H9 (cell line): ENCODE results near the gene LINGO1. TPM values are rescaled to one million over a fixed set of nuclear protein-coding genes. Genes with fewer than 3 reads are reported as not detected.

Source experiments
- DNase-seq: peaks from one replicate; pipeline ENCODE4 v3.0.0-alpha.2; 2017
- H2AFZ ChIP-seq: one replicate; pipeline ENCODE4 v1.6.1; 2013; ENCODE audit warnings: mild to moderate bottlenecking, low read length, control low read depth, moderate library complexity
- H2AK5ac ChIP-seq: 2 replicates; pipeline ENCODE4 v1.6.1; 2013; ENCODE audit warnings: low read length, control low read depth, mixed read lengths; ENCODE audit not compliant: insufficient read length
- H2BK120ac ChIP-seq: one replicate; pipeline ENCODE4 v1.6.1; 2013; ENCODE audit warnings: low read depth, mild to moderate bottlenecking, low read length, control low read depth, inconsistent platforms; ENCODE audit not compliant: poor library complexity, severe bottlenecking
- H2BK12ac ChIP-seq: 2 replicates; pipeline ENCODE4 v1.6.1; 2013; ENCODE audit warnings: low read length, control low read depth, mixed read lengths, low read depth; ENCODE audit not compliant: insufficient read length
- H2BK15ac ChIP-seq: 2 replicates; pipeline ENCODE4 v1.6.1; 2013; ENCODE audit warnings: low read depth, low read length, control low read depth
- H2BK20ac ChIP-seq: one replicate; pipeline ENCODE4 v1.6.1; 2013; ENCODE audit warnings: low read depth, mild to moderate bottlenecking, low read length, control low read depth, inconsistent platforms; ENCODE audit not compliant: poor library complexity, severe bottlenecking
- H2BK5ac ChIP-seq: 2 replicates; pipeline ENCODE4 v1.6.1; 2013; ENCODE audit warnings: low read length, control low read depth, mixed read lengths; ENCODE audit not compliant: insufficient read length
- H3K14ac ChIP-seq: 2 replicates; pipeline ENCODE4 v1.6.1; 2013; ENCODE audit warnings: low read length, control low read depth; ENCODE audit not compliant: insufficient read depth
- H3K18ac ChIP-seq: 2 replicates; pipeline ENCODE4 v1.6.1; 2013; ENCODE audit warnings: low read depth, mild to moderate bottlenecking, mixed read lengths, low read length, control low read depth; ENCODE audit not compliant: insufficient read length
- H3K23ac ChIP-seq: 2 replicates; pipeline ENCODE4 v1.6.1; 2013; ENCODE audit warnings: low read length, control low read depth, mixed read lengths, low read depth; ENCODE audit not compliant: insufficient read length
- H3K23me2 ChIP-seq: 2 replicates; pipeline ENCODE4 v1.6.1; 2013; ENCODE audit warnings: low read depth, mild to moderate bottlenecking, mixed read lengths, low read length, control low read depth; ENCODE audit not compliant: insufficient read length, poor library complexity, severe bottlenecking
- H3K27ac ChIP-seq: 2 replicates; pipeline ENCODE4 v1.5.1; 2013; ENCODE audit warnings: low read length, control low read depth, mixed read lengths, low read depth; ENCODE audit not compliant: insufficient read length
- H3K27me3 ChIP-seq: 2 replicates; pipeline ENCODE4 v1.6.1; 2013; ENCODE audit warnings: low read length, control low read depth, inconsistent platforms; ENCODE audit not compliant: insufficient read depth
- H3K4ac ChIP-seq: 2 replicates; pipeline ENCODE4 v1.6.1; 2013; ENCODE audit warnings: low read depth, mild to moderate bottlenecking, control low read depth, inconsistent platforms, low read length, moderate library complexity
- H3K4me1 ChIP-seq: 2 replicates; pipeline ENCODE4 v1.6.1; 2013; ENCODE audit warnings: low read length, control low read depth, inconsistent platforms; ENCODE audit not compliant: insufficient read depth
- H3K4me2 ChIP-seq: 2 replicates; pipeline ENCODE4 v1.6.1; 2013; ENCODE audit warnings: low read length, control low read depth, mixed read lengths; ENCODE audit not compliant: insufficient read length, insufficient read depth
- H3K56ac ChIP-seq: 2 replicates; pipeline ENCODE4 v1.6.1; 2013; ENCODE audit warnings: low read depth, mild to moderate bottlenecking, mixed read lengths, low read length, control low read depth; ENCODE audit not compliant: insufficient read length
- H3K79me1 ChIP-seq: 2 replicates; pipeline ENCODE4 v1.6.1; 2013; ENCODE audit warnings: low read depth, mild to moderate bottlenecking, moderate library complexity, low read length, control low read depth, inconsistent platforms; ENCODE audit not compliant: insufficient read depth, poor library complexity, severe bottlenecking
- H3K79me2 ChIP-seq: 2 replicates; pipeline ENCODE4 v1.6.1; 2013; ENCODE audit warnings: low read length, control low read depth, inconsistent platforms; ENCODE audit not compliant: insufficient read depth
- H3K9ac ChIP-seq: 2 replicates; pipeline ENCODE4 v1.6.1; 2013; ENCODE audit warnings: low read length, control low read depth, mixed read lengths; ENCODE audit not compliant: insufficient read length; ENCODE audit errors: extremely low read depth
- H3K9me3 ChIP-seq: one replicate; pipeline ENCODE4 v1.6.1; 2013; ENCODE audit warnings: low read depth, low read length, inconsistent platforms; ENCODE audit not compliant: control insufficient read depth
- H3T11ph ChIP-seq: one replicate; pipeline ENCODE4 v1.6.1; 2013; ENCODE audit warnings: mild to moderate bottlenecking, low read length, control low read depth, inconsistent platforms
- H4K20me1 ChIP-seq: one replicate; pipeline ENCODE4 v1.6.1; 2013; ENCODE audit not compliant: control insufficient read depth, insufficient read length, insufficient read depth
- H4K5ac ChIP-seq: 2 replicates; pipeline ENCODE4 v1.6.1; 2013; ENCODE audit warnings: low read depth, mild to moderate bottlenecking, mixed read lengths, low read length, control low read depth; ENCODE audit not compliant: insufficient read length
- H4K8ac ChIP-seq: replicated peaks from 2 replicates; pipeline ENCODE4 v1.6.1; 2013; ENCODE audit warnings: low read length, control low read depth, mixed read lengths, low read depth; ENCODE audit not compliant: insufficient read length
- H4K91ac ChIP-seq: 2 replicates; pipeline ENCODE4 v1.6.1; 2013; ENCODE audit warnings: low read depth, mild to moderate bottlenecking, moderate library complexity, mixed read lengths, low read length, control low read depth; ENCODE audit not compliant: insufficient read length
- H3K27ac Mint-ChIP-seq, 3 experiments: 2 replicates in 2 of 3; 3 replicates in 1 of 3; pipeline ENCODE4 v1.8.0; 2020 to 2021; ENCODE audit warnings: mixed read lengths in 3 of 3, mild to moderate bottlenecking in 1 of 3, moderate library complexity in 1 of 3
- H3K27me3 Mint-ChIP-seq: 2 replicates; pipeline ENCODE4 v1.8.0; 2021; ENCODE audit warnings: low read depth, mild to moderate bottlenecking, moderate library complexity, mixed read lengths
- H3K36me3 Mint-ChIP-seq, 3 experiments: 2 replicates in 2 of 3; 3 replicates in 1 of 3; pipeline ENCODE4 v1.8.0; 2020 to 2021; ENCODE audit warnings: low read depth in 3 of 3, mixed read lengths in 3 of 3; ENCODE audit not compliant: insufficient read depth in 1 of 3
- H3K4me1 Mint-ChIP-seq, 2 experiments: 2 replicates each; pipeline ENCODE4 v1.8.0; 2020; ENCODE audit warnings: mixed read lengths in 2 of 2
- H3K4me3 Mint-ChIP-seq, 2 experiments: 2 replicates in 1 of 2; 3 replicates in 1 of 2; pipeline ENCODE4 v1.8.0; 2020 to 2021; ENCODE audit warnings: mild to moderate bottlenecking in 2 of 2, mixed read lengths in 2 of 2, moderate library complexity in 1 of 2
- H3K9me3 Mint-ChIP-seq, 2 experiments: 2 replicates in 1 of 2; 3 replicates in 1 of 2; pipeline ENCODE4 v1.8.0; 2020; ENCODE audit warnings: mild to moderate bottlenecking in 2 of 2, mixed read lengths in 2 of 2, moderate library complexity in 1 of 2
- WGBS: extraction: QIAGEN DNeasy Blood & Tissue Kit; methylation state at CpG from one replicate; pipeline ENCODE4 v1.1.7; 2013; ENCODE audit warnings: missing lambda C conversion rate, low lambda C conversion rate, mixed read lengths; ENCODE audit not compliant: insufficient read length; ENCODE audit errors: extremely low coverage; 5-methylcytosine and 5-hydroxymethylcytosine counted together
- total RNA-seq: library from RNA; stranded (reverse); gene quantifications from 2 replicates; pipeline ENCODE4 v1.2.1, GENCODE V29; 2021
- TF ChIP-seq, protein P1 (sequence below): fragments of 200-600 bp; sonication (generic); conservative IDR thresholded peaks from 3 replicates; pipeline ENCODE4 v1.8.0; 2021; ENCODE audit warnings: antibody characterized with exemption, mild to moderate bottlenecking

The LINGO1 gene
- total RNA-seq, 1 experiment from 2014 or later: 41.6 TPM

- Histone ChIP-seq H3K56ac (no peak overlapping the region), H3K23ac (no peak overlapping the region), H4K91ac (no peak overlapping the region), H3K27ac (no peak overlapping the region), H3K4me2 (no peak overlapping the region), H3K9me3 (no peaks in the 10 kb centered on the region), H3T11ph (no peak overlapping the region), H2BK15ac (no peak overlapping the region), H4K8ac (no peak overlapping the region), H3K14ac (no peak overlapping the region), H2BK5ac (no peak overlapping the region), H3K27me3 (no peaks in the 10 kb centered on the region), H2BK20ac (no peak overlapping the region), H4K5ac (no peak overlapping the region), H3K23me2 (no peaks in the 10 kb centered on the region), H3K79me2 (no peaks in the 10 kb centered on the region), H2AFZ (no peak overlapping the region), H2BK12ac (no peak overlapping the region), H3K18ac (no peak overlapping the region), H2AK5ac (no peak overlapping the region), H3K79me1 (no peaks in the 10 kb centered on the region), H4K20me1 (no peaks in the 10 kb centered on the region), H3K4ac (no peak overlapping the region), H3K4me1 (no peaks in the 10 kb centered on the region), H2BK120ac (no peak overlapping the region), H3K9ac (no peak overlapping the region)
- WGBS: no CpG with 5 or more reads among the region's 14 CpGs
- no peaks in the 10 kb centered on the region for H3K9me3 Mint-ChIP-seq
- H3K27ac Mint-ChIP-seq: peak overlapping the region in 1 of 3 experiments; percentile 27; a peak in 1 of 7 replicates
- peaks cover 12 to 29% of the 10 kb centered on the region in 2 experiments for H3K4me1 Mint-ChIP-seq
- no peak overlapping the region for H3K4me3 Mint-ChIP-seq
- no peaks in the 10 kb centered on the region for H3K36me3 Mint-ChIP-seq
- H3K27me3 Mint-ChIP-seq: peaks cover 4% of the 10 kb centered on the region
- TF ChIP-seq, protein P1, sequence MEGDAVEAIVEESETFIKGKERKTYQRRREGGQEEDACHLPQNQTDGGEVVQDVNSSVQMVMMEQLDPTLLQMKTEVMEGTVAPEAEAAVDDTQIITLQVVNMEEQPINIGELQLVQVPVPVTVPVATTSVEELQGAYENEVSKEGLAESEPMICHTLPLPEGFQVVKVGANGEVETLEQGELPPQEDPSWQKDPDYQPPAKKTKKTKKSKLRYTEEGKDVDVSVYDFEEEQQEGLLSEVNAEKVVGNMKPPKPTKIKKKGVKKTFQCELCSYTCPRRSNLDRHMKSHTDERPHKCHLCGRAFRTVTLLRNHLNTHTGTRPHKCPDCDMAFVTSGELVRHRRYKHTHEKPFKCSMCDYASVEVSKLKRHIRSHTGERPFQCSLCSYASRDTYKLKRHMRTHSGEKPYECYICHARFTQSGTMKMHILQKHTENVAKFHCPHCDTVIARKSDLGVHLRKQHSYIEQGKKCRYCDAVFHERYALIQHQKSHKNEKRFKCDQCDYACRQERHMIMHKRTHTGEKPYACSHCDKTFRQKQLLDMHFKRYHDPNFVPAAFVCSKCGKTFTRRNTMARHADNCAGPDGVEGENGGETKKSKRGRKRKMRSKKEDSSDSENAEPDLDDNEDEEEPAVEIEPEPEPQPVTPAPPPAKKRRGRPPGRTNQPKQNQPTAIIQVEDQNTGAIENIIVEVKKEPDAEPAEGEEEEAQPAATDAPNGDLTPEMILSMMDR: no peak
- DNase-seq: no peak
Measured at GRCh38 chr15:77644543-77645247, 12.0 kb upstream of the LINGO1 start.
